T-helper 1 cell treated with Interleukin-12 subunit alpha and Interleukin-12 subunit beta and Interleukin-4 antibody, amounts not matched to agents 30 μg/mL and 1 μg/mL, for 36 hours (primary cell): ENCODE results near the gene PARD3.

Source experiments
- H3K27ac Mint-ChIP-seq: one replicate; pipeline ENCODE4 v1.8.0; 2021; ENCODE audit warnings: mild to moderate bottlenecking, mixed read lengths
- H3K27me3 Mint-ChIP-seq: one replicate; pipeline ENCODE4 v1.8.0; 2021; ENCODE audit warnings: low read depth, mixed read lengths
- H3K36me3 Mint-ChIP-seq: one replicate; pipeline ENCODE4 v1.8.0; 2021; ENCODE audit warnings: low read depth, mixed read lengths
- H3K4me1 Mint-ChIP-seq: one replicate; pipeline ENCODE4 v1.8.0; 2021; ENCODE audit warnings: low read depth, mixed read lengths
- H3K4me3 Mint-ChIP-seq: one replicate; pipeline ENCODE4 v1.8.0; 2021; ENCODE audit warnings: mild to moderate bottlenecking, moderate library complexity, mixed read lengths
- H3K9me3 Mint-ChIP-seq: one replicate; pipeline ENCODE4 v1.8.0; 2021; ENCODE audit warnings: mixed read lengths

PARD3 gene

DNA sequence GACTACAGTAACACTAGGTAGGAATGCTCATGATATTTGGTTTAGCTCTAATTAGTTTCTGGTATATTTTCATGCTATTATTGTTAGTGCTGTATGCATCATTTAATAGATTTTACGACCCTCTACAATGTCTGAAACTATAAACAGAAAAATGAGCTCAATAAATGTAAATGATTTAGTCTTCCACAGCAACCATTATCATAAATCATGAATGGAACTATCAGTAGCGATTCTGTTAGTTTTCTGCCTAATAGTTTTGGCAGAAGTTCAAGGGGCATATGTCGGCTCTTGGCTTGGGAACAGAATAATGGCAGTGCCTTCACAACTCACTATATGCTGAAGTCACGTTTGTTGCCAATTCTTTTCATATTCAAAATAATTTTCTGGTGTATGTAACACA is 494.8 kb downstream of the PARD3 start:
- Mint-ChIP-seq H3K36me3 (no peaks in the 10 kb centered on the region), H3K27me3 (no peaks in the 10 kb centered on the region), H3K4me3 (no peak overlapping the region), H3K4me1 (no peaks in the 10 kb centered on the region), H3K9me3 (no peaks in the 10 kb centered on the region), H3K27ac (no peak overlapping the region)

DNA sequence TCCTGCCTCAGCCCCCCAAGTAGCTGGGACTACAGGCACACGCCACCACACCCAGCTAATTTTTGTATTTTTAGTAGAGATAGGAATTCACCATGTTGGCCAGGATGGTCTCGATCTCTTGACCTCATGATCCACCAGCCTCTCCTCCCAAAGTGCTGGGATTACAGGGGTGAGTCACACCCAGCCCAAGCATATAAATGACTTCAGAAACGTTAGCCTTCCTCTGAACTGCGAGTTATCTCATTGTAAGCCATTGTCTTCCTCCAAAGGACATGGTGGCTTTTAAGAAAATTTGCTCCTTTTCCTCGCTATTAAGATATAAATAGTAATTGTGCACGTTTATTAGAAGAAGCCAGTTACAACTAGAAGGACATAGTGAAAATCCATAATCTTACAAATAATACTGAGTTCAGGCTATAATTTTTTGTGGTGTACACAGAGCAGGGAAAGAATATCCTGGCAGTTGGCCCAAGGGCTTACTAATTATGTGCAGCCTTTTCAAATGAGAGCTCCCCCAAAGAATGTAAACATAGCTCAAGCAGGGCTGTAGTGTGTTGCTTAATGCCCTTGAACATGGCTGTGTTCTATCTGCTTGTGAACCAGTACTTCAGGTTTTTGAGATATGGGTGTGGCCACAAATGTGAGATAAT is 495.8 kb downstream of the PARD3 start:
- no peak overlapping the region for H3K27ac Mint-ChIP-seq
- H3K9me3 Mint-ChIP-seq, result no peaks in the 10 kb centered on the region
- H3K27me3 Mint-ChIP-seq, result no peaks in the 10 kb centered on the region
- H3K4me1 Mint-ChIP-seq, result no peaks in the 10 kb centered on the region
- H3K4me3 Mint-ChIP-seq, result no peak overlapping the region
- H3K36me3 Mint-ChIP-seq, result no peaks in the 10 kb centered on the region

DNA sequence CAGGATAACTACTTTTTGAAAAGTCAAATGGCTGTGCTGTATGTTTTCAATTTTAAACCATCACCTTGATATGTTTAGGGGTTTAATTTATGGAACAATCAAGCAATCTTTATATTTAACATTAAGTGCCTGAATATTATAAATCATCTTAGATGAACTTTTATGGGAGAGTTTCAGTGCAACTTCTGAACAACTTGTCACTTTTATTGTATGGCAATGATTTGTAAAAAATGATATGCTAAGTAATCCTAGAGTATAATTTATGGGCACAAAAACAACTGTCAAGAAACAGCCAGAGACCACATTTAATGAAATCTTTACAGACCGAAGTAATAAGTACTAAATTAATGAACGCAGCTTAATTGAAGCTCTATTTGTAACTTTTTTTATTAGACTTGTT is 498.9 kb downstream of the PARD3 start:
- H3K4me3 Mint-ChIP-seq, result no peak overlapping the region
- H3K9me3 Mint-ChIP-seq, result no peaks in the 10 kb centered on the region
- H3K27me3 Mint-ChIP-seq, result no peaks in the 10 kb centered on the region
- no peaks in the 10 kb centered on the region for H3K36me3 Mint-ChIP-seq
- H3K4me1 Mint-ChIP-seq, result peaks cover 3% of the 10 kb centered on the region
- no peak overlapping the region for H3K27ac Mint-ChIP-seq

DNA sequence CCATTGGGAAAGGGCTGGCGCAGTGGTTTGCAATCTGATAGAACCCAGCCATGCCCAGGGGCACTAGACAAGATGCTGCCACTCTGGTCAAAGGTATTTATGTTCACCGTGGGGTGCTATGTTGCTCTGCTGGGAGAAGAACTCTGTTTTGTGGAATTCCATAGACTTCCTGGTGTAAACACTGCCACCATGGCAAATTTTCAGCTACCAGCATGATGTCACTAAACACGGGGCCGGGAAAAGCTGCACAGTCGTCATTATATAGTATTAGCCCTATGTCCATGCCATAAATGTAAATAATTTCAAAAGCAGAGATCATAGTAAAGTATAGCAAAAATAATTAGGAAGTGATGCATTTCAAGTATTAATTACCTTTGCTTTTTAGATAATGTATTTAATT is 500.6 kb downstream of the PARD3 start:
- H3K4me1 Mint-ChIP-seq, result peaks cover 3% of the 10 kb centered on the region
- no peaks in the 10 kb centered on the region for H3K9me3 Mint-ChIP-seq
- H3K36me3 Mint-ChIP-seq, result no peaks in the 10 kb centered on the region
- no peak overlapping the region for H3K27ac Mint-ChIP-seq
- no peaks in the 10 kb centered on the region for H3K27me3 Mint-ChIP-seq
- no peak overlapping the region for H3K4me3 Mint-ChIP-seq

- H3K36me3 Mint-ChIP-seq, result no peaks in the 10 kb centered on the region
- H3K27me3 Mint-ChIP-seq, result no peaks in the 10 kb centered on the region
- H3K9me3 Mint-ChIP-seq, result no peaks in the 10 kb centered on the region
- H3K27ac Mint-ChIP-seq, result no peak overlapping the region
- peaks cover 3% of the 10 kb centered on the region for H3K4me1 Mint-ChIP-seq
- no peak overlapping the region for H3K4me3 Mint-ChIP-seq
Observed at GRCh38 chr10:34313888-34314287, 501.2 kb downstream of the PARD3 start.

DNA sequence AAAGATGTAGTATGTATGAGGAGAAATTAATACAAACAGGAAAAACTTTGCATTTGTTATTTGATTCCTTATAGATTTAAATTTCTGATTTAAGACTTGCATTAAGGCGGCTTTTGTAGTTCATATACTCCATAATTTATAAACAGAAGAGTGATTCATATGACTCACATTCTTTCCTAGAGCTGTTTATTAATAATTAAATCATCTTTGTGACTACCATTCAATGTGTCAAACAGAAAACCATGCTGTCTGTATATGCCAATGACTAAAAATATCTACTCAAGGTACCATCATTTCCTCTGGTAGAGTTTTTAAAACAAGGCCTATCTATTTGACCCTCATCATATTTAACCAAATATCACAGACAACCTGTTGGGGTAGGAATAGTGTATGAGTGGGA is 501.7 kb downstream of the PARD3 start:
- Mint-ChIP-seq H3K9me3 (no peaks in the 10 kb centered on the region), H3K36me3 (no peaks in the 10 kb centered on the region), H3K4me3 (no peak overlapping the region), H3K27ac (no peak overlapping the region), H3K27me3 (no peaks in the 10 kb centered on the region), H3K4me1 (peaks cover 3% of the 10 kb centered on the region)

GRCh38 chr10:34311679-34312078 is 503.4 kb downstream of the PARD3 start:
- H3K27ac Mint-ChIP-seq, result no peak overlapping the region
- peaks cover 3% of the 10 kb centered on the region for H3K4me1 Mint-ChIP-seq
- no peaks in the 10 kb centered on the region for H3K9me3 Mint-ChIP-seq

GRCh38 chr10:34310234-34310633 is 504.9 kb downstream of the PARD3 start:
- Mint-ChIP-seq H3K4me3 (no peak overlapping the region), H3K27me3 (no peaks in the 10 kb centered on the region), H3K27ac (no peak overlapping the region), H3K4me1 (peaks cover 3% of the 10 kb centered on the region), H3K9me3 (no peaks in the 10 kb centered on the region), H3K36me3 (no peaks in the 10 kb centered on the region)

More at GRCh38 chr10:34311679-34312078, 503.4 kb downstream of the PARD3 start:
- Mint-ChIP-seq H3K4me3 (no peak overlapping the region), H3K27me3 (no peaks in the 10 kb centered on the region), H3K36me3 (no peaks in the 10 kb centered on the region)

DNA sequence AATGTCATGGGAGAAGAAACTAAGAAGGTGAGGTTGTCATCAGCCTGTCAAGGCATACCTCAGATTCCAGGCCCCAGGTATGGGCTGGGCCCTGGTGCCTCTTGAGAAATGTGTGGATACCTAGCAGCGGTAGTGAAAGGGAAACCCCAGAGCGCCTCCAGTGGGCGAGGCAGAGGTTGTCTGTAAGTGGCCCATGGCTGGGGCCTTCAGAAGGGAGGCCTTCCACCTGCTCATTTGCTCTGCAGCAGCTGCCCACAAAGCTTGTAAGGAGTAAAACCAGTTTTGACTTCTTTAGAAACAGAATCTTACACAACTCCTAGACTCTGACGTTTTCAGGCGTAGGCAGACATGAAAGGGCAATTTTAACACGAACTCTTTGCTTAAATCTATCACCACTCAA is 509.9 kb downstream of the PARD3 start:
- H3K9me3 Mint-ChIP-seq, result no peaks in the 10 kb centered on the region
- H3K27ac Mint-ChIP-seq, result no peak overlapping the region
- no peaks in the 10 kb centered on the region for H3K4me1 Mint-ChIP-seq
- H3K36me3 Mint-ChIP-seq, result no peaks in the 10 kb centered on the region
- H3K4me3 Mint-ChIP-seq, result no peak overlapping the region
- H3K27me3 Mint-ChIP-seq, result no peaks in the 10 kb centered on the region

DNA sequence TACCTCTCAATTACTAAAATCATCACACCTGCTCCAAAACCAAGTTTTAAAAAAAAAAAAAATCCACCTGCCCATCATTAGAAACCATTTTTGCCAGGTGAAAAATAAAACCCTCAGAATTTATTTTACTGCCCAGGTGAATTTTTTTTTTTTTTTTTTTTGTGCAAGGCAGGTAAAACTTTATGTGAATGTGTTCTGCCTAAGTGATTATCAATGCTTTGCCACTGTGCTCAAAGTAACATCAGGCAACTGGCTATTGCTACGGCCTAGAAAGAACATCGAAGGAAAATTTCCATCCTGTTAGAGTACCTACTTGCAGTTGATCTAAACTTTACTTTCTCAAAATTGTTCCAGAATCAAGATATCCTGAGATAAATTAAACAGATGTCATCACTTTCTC is 512.1 kb downstream of the PARD3 start:
- no peaks in the 10 kb centered on the region for H3K9me3 Mint-ChIP-seq
- no peak overlapping the region for H3K4me3 Mint-ChIP-seq
- no peaks in the 10 kb centered on the region for H3K36me3 Mint-ChIP-seq
- H3K27me3 Mint-ChIP-seq, result no peaks in the 10 kb centered on the region
- H3K4me1 Mint-ChIP-seq, result no peaks in the 10 kb centered on the region
- no peak overlapping the region for H3K27ac Mint-ChIP-seq

DNA sequence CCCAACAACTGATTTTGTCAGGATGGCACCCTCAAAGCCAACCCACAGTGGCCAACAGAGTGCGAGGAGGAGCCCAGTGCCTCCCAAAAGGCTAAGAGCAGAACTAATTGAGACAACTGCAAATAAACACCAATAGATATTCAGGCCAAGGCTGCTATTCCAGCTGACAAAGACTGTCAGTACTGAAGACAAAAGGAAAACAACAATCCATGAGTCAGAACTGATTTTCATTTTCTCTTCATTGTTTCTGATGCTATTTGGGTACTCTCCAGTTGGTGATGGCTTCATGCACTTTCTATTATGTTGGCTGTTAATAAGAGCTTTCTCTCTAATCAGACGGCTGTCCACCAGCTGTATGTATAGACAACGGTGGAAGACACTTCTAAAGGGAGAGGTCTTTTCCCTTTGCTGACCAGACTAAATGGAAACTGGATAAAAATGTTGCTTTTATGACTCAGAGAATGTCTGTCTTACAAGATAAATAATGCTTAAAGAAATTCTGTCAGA is 515.9 kb downstream of the PARD3 start:
- H3K9me3 Mint-ChIP-seq, result peaks cover 4% of the 10 kb centered on the region
- H3K36me3 Mint-ChIP-seq, result no peaks in the 10 kb centered on the region
- H3K27ac Mint-ChIP-seq, result no peak overlapping the region
- H3K27me3 Mint-ChIP-seq, result no peaks in the 10 kb centered on the region
- no peaks in the 10 kb centered on the region for H3K4me1 Mint-ChIP-seq
- no peak overlapping the region for H3K4me3 Mint-ChIP-seq

GRCh38 chr10:34298346-34298818 is 516.7 kb downstream of the PARD3 start:
- H3K9me3 Mint-ChIP-seq, result peaks cover 4% of the 10 kb centered on the region
- H3K4me1 Mint-ChIP-seq, result no peaks in the 10 kb centered on the region
- H3K36me3 Mint-ChIP-seq, result no peaks in the 10 kb centered on the region
- H3K27ac Mint-ChIP-seq, result no peak overlapping the region
- H3K4me3 Mint-ChIP-seq, result no peak overlapping the region
- H3K27me3 Mint-ChIP-seq, result no peaks in the 10 kb centered on the region

DNA sequence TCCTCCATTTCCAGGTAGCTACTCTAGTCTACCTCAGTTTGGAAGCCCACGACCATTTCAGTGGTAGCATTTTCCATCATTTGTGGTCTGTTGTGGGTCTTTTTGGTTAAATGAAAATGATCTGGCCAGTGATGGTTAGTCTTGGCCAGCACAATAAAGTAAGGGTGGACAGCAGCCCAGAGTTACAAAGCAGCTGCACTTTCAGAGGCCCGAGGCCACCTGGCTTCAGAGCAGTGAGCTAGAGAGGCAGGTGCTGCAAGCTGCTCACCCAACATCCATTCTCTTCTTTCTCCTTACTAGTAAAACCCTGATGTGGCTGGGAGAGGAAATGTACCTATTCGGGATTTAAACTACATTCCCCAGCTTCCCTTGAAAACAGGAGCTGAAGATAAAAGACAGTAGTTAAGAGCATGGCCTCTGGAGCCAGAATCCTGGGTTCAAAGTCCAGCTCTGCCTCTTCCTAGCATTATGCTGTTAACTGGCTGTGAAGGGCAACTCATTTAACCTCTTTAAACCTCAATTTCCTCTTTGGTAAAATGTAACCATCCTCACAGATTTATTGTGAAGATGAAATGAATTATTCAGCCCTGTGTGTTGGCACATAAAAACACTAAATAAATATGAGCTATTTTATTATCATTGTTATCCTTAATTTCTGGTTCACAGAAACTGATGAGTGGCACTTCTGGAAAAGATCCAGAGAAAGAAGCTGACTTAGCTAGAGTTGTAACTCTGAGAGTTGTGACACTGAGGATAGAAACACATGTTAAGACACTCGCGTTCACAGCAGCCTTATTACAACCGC is 517.4 kb downstream of the PARD3 start:
- peaks cover 4% of the 10 kb centered on the region for H3K9me3 Mint-ChIP-seq
- H3K36me3 Mint-ChIP-seq, result no peaks in the 10 kb centered on the region
- H3K27ac Mint-ChIP-seq, result no peak overlapping the region
- peaks cover 2% of the 10 kb centered on the region for H3K4me1 Mint-ChIP-seq
- no peaks in the 10 kb centered on the region for H3K27me3 Mint-ChIP-seq
- H3K4me3 Mint-ChIP-seq, result no peak overlapping the region

DNA sequence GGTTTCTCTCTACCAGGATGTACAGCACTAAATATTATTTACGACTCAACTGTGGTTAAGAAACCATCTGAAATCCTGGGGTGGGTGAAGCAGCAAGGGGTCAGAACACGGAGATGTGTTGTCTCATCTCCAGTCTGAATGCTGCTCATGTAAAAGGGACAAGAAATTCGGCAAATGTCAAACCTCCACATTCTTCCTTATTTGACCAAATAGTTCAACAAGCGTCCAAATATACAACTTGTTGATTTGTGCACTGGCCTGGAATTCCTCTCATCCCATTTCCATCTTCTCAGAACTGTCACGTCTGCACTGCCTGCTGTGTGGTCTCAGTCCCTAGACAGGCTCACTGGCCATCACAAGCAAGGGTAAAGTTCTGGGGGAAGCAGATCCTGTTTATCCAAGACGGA is 520.0 kb downstream of the PARD3 start:
- peaks cover 5% of the 10 kb centered on the region for H3K4me1 Mint-ChIP-seq
- H3K4me3 Mint-ChIP-seq, result no peak overlapping the region
- no peak overlapping the region for H3K27ac Mint-ChIP-seq
- H3K36me3 Mint-ChIP-seq, result no peaks in the 10 kb centered on the region
- peaks cover 4% of the 10 kb centered on the region for H3K9me3 Mint-ChIP-seq
- no peaks in the 10 kb centered on the region for H3K27me3 Mint-ChIP-seq

GRCh38 chr10:34294137-34294536 is 521.0 kb downstream of the PARD3 start:
- Mint-ChIP-seq H3K4me1 (peaks cover 5% of the 10 kb centered on the region), H3K36me3 (no peaks in the 10 kb centered on the region), H3K9me3 (peaks cover 4% of the 10 kb centered on the region), H3K27ac (no peak overlapping the region), H3K27me3 (no peaks in the 10 kb centered on the region), H3K4me3 (no peak overlapping the region)
